ENCODE measurements around the gene DOCK3. TPM values are rescaled to one million over a fixed set of nuclear protein-coding genes. Genes with fewer than 3 reads are reported as not detected.
"Not testable (repeated sequence)": the region's sequence is repeated elsewhere in the genome, so short reads cannot be mapped to it uniquely, and the experiment has no call there.

DOCK3 gene
- total and polyA plus RNA-seq, 10 of the 15 experiments (the other 5 are each of a cell fraction or from before 2014, with no cell fraction given): 0.02 to 0.52 (median 0.04) TPM; not detected in 5

GRCh38 chr3:50890688-50891344, 216.1 kb downstream of the DOCK3 start:
- TF ChIP-seq SUPT20H (IDR thresholded peaks at IDR 0.05; ENCODE audit: borderline replicate concordance, control insufficient read depth, low read depth, low read length) (no peak), MYB (IDR thresholded peaks at IDR 0.05; ENCODE audit: borderline replicate concordance, low read depth, low read length) (no peak), SP1 (IDR thresholded peaks at IDR 0.05; ENCODE audit: low read depth, low read length) (no peak), SREBF1 (IDR thresholded peaks at IDR 0.05; ENCODE audit: low read length) (no peak), DPF2 (IDR thresholded peaks at IDR 0.05) (no peak), ESRRA (IDR thresholded peaks at IDR 0.05; ENCODE audit: low read length) (no peak), TCF7 (IDR thresholded peaks at IDR 0.05; ENCODE audit: borderline replicate concordance) (no peak), NR2F1 (conservative IDR thresholded peaks at IDR 0.05) (no peak), IKZF1 (conservative IDR thresholded peaks at IDR 0.05) (no peak), ZNF207 (IDR thresholded peaks at IDR 0.05; ENCODE audit: borderline replicate concordance) (no peak), SREBF2 (IDR thresholded peaks at IDR 0.05; ENCODE audit: low read length) (no peak)
- Histone ChIP-seq H3K27me3 (replicated peaks in 1 of 2; ENCODE audit: control insufficient read depth in 2 of 2, insufficient read depth in 2 of 2, low read length in 1 of 2) (peaks cover 0 to 5% of the 10 kb centered on the region in 2 experiments; a peak in 1 of 4 replicates), H3K36me3 (ENCODE audit: control insufficient read depth in 2 of 2, insufficient read depth in 2 of 2, low read length in 1 of 2) (no peaks in the 10 kb centered on the region), H2AFZ (ENCODE audit: control insufficient read depth, low read depth, low read length) (no peak overlapping the region), H3K79me2 (ENCODE audit: control insufficient read depth, insufficient read depth, low read length) (no peaks in the 10 kb centered on the region), H3K4me2 (ENCODE audit: control insufficient read depth, insufficient read depth) (no peak overlapping the region), H3K9me3 (replicated peaks; ENCODE audit: control insufficient read depth, insufficient read depth, low read length) (no peaks in the 10 kb centered on the region), H3K9ac (ENCODE audit: control insufficient read depth, insufficient read depth, low read length) (no peak overlapping the region), H3K4me3 (no peak overlapping the region), H3K4me1 (ENCODE audit: control insufficient read depth, insufficient read depth, low read length) (no peaks in the 10 kb centered on the region), H4K20me1 (ENCODE audit: control insufficient read depth, insufficient read depth) (no peaks in the 10 kb centered on the region), H3K27ac (ENCODE audit: control insufficient read depth, insufficient read depth) (no peak overlapping the region)
- no peak for FAIRE-seq
- ChIA-PET RAD21 (ENCODE audit: unreplicated experiment) (no interaction called here), CTCF (no interaction called here), SMC1A (ENCODE audit: uncharacterized antibody, unreplicated experiment) (interaction anchor here (0.6 kb wide), 1 partner anchor 8 kb away, joined by 3 read pairs; no protein-coding TSS in a partner anchor), POLR2A (no interaction called here)
- no peak for ATAC-seq
- no peak for DNase-seq (ENCODE audit: low read depth, low spot score)
- no TSS peak for BruUV-seq (replicated peaks)
- in situ Hi-C loops (cut with MboI): no loop called here
- 6% methylated on average over 3 of the region's 3 CpGs for WGBS (ENCODE audit: insufficient coverage, insufficient replicate concordance, low lambda C conversion rate, missing lambda C conversion rate)
- intact Hi-C loops (cut with micrococcal nuclease; ENCODE audit: unreplicated experiment): no loop called here

GRCh38 chr3:50901097-50901496, 226.4 kb downstream of the DOCK3 start:
- ATAC-seq; H3K27ac ChIP-seq (ENCODE audit: control insufficient read depth, insufficient read depth); H2AFZ ChIP-seq (ENCODE audit: control insufficient read depth, low read depth, low read length); H3K4me3 ChIP-seq; H3K4me1 ChIP-seq (ENCODE audit: control insufficient read depth, insufficient read depth, low read length); DNase-seq (ENCODE audit: low read depth, low spot score); BruUV-seq (replicated peaks); FAIRE-seq; H3K9me3 ChIP-seq (replicated peaks; ENCODE audit: control insufficient read depth, insufficient read depth, low read length); POLR2A ChIA-PET; H3K27me3 ChIP-seq (replicated peaks in 1 of 2; ENCODE audit: control insufficient read depth in 2 of 2, insufficient read depth in 2 of 2, low read length in 1 of 2); RAD21 ChIA-PET (ENCODE audit: unreplicated experiment); H3K9ac ChIP-seq (ENCODE audit: control insufficient read depth, insufficient read depth, low read length); H3K36me3 ChIP-seq (ENCODE audit: control insufficient read depth in 2 of 2, insufficient read depth in 2 of 2, low read length in 1 of 2); H4K20me1 ChIP-seq (ENCODE audit: control insufficient read depth, insufficient read depth); SMC1A ChIA-PET (ENCODE audit: uncharacterized antibody, unreplicated experiment); CTCF ChIA-PET; in situ Hi-C loops (cut with MboI); H3K79me2 ChIP-seq (ENCODE audit: control insufficient read depth, insufficient read depth, low read length); H3K4me2 ChIP-seq (ENCODE audit: control insufficient read depth, insufficient read depth); intact Hi-C loops (cut with micrococcal nuclease; ENCODE audit: unreplicated experiment): not testable (repeated sequence)
- whole genome bisulfite sequencing (ENCODE audit: insufficient coverage, insufficient replicate concordance, low lambda C conversion rate, missing lambda C conversion rate): 6% methylated on average over 1 of the region's 1 CpG
